ENCODE results near the gene ERC2.

ERC2 gene

DNA sequence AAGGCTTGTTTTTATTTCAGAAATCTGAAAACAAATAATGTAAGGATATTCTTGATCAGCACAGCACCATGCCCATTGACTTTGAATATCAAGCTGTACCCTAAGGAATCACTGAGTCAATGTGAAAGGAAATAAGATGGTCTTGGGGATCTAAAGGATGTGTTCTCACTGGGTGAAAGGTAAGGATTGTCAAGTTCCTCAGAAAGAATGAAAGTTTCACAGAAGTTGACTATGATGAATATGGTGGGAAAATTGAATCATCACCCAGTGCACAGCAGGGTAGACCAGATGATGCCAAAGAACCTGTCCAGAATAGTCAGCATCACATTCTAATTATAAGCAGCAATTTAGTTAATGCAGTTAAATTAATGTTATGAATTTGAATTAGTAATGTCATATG lies 16.2 kb downstream of the ERC2 start:
- TF ChIP-seq, protein P1, sequence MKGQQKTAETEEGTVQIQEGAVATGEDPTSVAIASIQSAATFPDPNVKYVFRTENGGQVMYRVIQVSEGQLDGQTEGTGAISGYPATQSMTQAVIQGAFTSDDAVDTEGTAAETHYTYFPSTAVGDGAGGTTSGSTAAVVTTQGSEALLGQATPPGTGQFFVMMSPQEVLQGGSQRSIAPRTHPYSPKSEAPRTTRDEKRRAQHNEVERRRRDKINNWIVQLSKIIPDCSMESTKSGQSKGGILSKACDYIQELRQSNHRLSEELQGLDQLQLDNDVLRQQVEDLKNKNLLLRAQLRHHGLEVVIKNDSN (IDR thresholded peaks at IDR 0.05), result no peak
- TF ChIP-seq NFIC (IDR thresholded peaks at IDR 0.05), result no peak
- TF ChIP-seq TCF12 (IDR thresholded peaks at IDR 0.05; ENCODE audit: low read depth), result no peak
- TF ChIP-seq CEBPB (IDR thresholded peaks at IDR 0.05), result no peak
- no peak for TF ChIP-seq TEAD4 (IDR thresholded peaks at IDR 0.05)
- no peak for TF ChIP-seq ZBTB7A (IDR thresholded peaks at IDR 0.05; ENCODE audit: low read depth)
- TF ChIP-seq FOXM1 (IDR thresholded peaks at IDR 0.05; ENCODE audit: borderline replicate concordance, low read depth), result no peak
- no peak for TF ChIP-seq TAF1 (IDR thresholded peaks at IDR 0.05; ENCODE audit: low read depth)
- no peak for TF ChIP-seq EP300 (IDR thresholded peaks at IDR 0.05; ENCODE audit: borderline replicate concordance)

GRCh38 chr3:56443372-56443771 lies 24.9 kb downstream of the ERC2 start:
- TF ChIP-seq REST (IDR thresholded peaks at IDR 0.05; ENCODE audit: low read depth) (no peak), TEAD4 (IDR thresholded peaks at IDR 0.05) (no peak), CREB1 (IDR thresholded peaks at IDR 0.05; ENCODE audit: low read depth) (no peak), EGR1 (IDR thresholded peaks at IDR 0.05) (no peak), RAD21 (IDR thresholded peaks at IDR 0.05; ENCODE audit: low read depth) (no peak), EP300 (IDR thresholded peaks at IDR 0.05; ENCODE audit: borderline replicate concordance) (no peak), CEBPB (IDR thresholded peaks at IDR 0.05) (no peak), NFIC (IDR thresholded peaks at IDR 0.05) (no peak), TCF12 (IDR thresholded peaks at IDR 0.05; ENCODE audit: low read depth) (no peak)

DNA sequence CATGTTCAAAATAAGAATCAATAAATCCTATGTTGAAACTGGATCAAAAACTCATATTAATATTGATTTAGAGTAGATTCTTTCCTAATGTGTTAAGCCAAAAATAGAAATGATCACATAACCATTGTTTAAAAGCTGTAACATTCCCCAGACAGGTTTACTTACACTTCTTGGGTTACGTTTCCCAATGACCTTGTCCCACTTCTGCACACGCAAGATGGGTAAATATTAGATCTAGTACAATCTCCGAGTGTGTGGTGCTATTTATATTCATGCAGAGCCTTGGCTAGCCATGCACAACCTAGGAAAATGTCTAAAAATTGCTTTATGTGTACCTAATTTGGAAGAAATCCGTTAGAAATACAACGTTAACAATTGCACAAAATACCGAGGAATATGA lies 39.6 kb downstream of the ERC2 start:
- TF ChIP-seq EP300 (IDR thresholded peaks at IDR 0.05; ENCODE audit: borderline replicate concordance), result no peak
- no peak for TF ChIP-seq TEAD4 (IDR thresholded peaks at IDR 0.05)
- no peak for TF ChIP-seq YY1 (IDR thresholded peaks at IDR 0.05; ENCODE audit: low read depth)
- TF ChIP-seq CREB1 (IDR thresholded peaks at IDR 0.05; ENCODE audit: low read depth), result no peak
- TF ChIP-seq, protein P1 (IDR thresholded peaks at IDR 0.05), result no peak
- TF ChIP-seq ZBTB7A (IDR thresholded peaks at IDR 0.05; ENCODE audit: low read depth), result no peak
- no peak for TF ChIP-seq EGR1 (IDR thresholded peaks at IDR 0.05)
- no peak for TF ChIP-seq FOXM1 (IDR thresholded peaks at IDR 0.05; ENCODE audit: borderline replicate concordance, low read depth)

DNA sequence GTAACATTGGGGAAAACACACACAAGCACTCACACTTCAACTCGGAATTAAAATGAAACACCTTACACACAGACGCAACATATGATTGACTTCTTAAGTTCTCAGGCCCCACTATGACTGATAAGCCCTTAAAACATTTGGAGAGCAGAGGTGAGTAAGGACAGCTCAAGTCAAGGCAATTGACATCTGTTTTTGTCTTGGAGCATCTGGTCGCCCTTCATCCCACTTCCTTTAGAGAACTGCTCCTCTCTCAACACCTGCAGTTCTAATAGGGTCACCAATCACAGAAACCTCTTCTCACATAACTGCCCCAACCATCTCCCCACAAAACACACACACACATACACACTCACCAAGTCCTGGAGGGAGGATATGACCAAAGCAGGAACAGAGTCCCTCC lies 43.4 kb downstream of the ERC2 start:
- TF ChIP-seq FOXM1 (IDR thresholded peaks at IDR 0.05; ENCODE audit: borderline replicate concordance, low read depth) (no peak), NFIC (IDR thresholded peaks at IDR 0.05) (no peak), EP300 (IDR thresholded peaks at IDR 0.05; ENCODE audit: borderline replicate concordance) (no peak), TEAD4 (IDR thresholded peaks at IDR 0.05) (no peak), TAF1 (IDR thresholded peaks at IDR 0.05; ENCODE audit: low read depth) (no peak), MAX (IDR thresholded peaks at IDR 0.05) (no peak), YY1 (IDR thresholded peaks at IDR 0.05; ENCODE audit: low read depth) (no peak), EGR1 (IDR thresholded peaks at IDR 0.05) (no peak), ZBTB7A (IDR thresholded peaks at IDR 0.05; ENCODE audit: low read depth) (no peak), RAD21 (IDR thresholded peaks at IDR 0.05; ENCODE audit: low read depth) (no peak), TCF12 (IDR thresholded peaks at IDR 0.05; ENCODE audit: low read depth) (no peak), REST (IDR thresholded peaks at IDR 0.05; ENCODE audit: low read depth) (no peak), CEBPB (IDR thresholded peaks at IDR 0.05) (no peak), CREB1 (IDR thresholded peaks at IDR 0.05; ENCODE audit: low read depth) (no peak)
- TF ChIP-seq, protein P1 (IDR thresholded peaks at IDR 0.05), result no peak

GRCh38 chr3:56424336-56424735 lies 43.9 kb downstream of the ERC2 start:
- TF ChIP-seq MAX (IDR thresholded peaks at IDR 0.05) (no peak), FOXM1 (IDR thresholded peaks at IDR 0.05; ENCODE audit: borderline replicate concordance, low read depth) (no peak)

DNA sequence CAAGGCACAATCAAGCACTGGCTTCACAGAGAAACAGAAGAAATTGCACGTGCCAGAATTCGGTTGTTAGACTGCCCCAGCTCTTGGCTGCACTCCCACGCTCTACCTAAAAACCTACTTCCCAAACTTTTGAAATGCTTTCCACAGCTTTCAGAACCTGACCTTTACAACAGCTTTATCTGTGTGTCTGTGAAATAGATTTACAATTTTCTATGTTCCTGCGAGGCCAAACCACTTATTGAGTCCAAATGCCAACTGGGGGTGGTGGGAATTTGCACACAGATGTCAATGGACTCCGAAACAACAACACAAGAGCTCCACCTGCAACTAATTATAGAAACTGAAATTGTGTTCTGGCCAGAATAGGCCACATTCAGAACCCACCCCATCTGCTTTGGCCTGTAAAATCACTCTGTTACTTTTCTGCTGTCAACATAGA lies 44.6 kb downstream of the ERC2 start:
- no peak for TF ChIP-seq YY1 (IDR thresholded peaks at IDR 0.05; ENCODE audit: low read depth)
- TF ChIP-seq, protein P1 (IDR thresholded peaks at IDR 0.05), result no peak
- TF ChIP-seq NFIC (IDR thresholded peaks at IDR 0.05), result no peak
- TF ChIP-seq TCF12 (IDR thresholded peaks at IDR 0.05; ENCODE audit: low read depth), result no peak
- no peak for TF ChIP-seq CEBPB (IDR thresholded peaks at IDR 0.05)
- TF ChIP-seq EGR1 (IDR thresholded peaks at IDR 0.05), result no peak
- no peak for TF ChIP-seq FOXM1 (IDR thresholded peaks at IDR 0.05; ENCODE audit: borderline replicate concordance, low read depth)
- no peak for TF ChIP-seq TEAD4 (IDR thresholded peaks at IDR 0.05)
- TF ChIP-seq CREB1 (IDR thresholded peaks at IDR 0.05; ENCODE audit: low read depth), result no peak
- no peak for TF ChIP-seq TAF1 (IDR thresholded peaks at IDR 0.05; ENCODE audit: low read depth)
- no peak for TF ChIP-seq ZBTB7A (IDR thresholded peaks at IDR 0.05; ENCODE audit: low read depth)

All from Ishikawa (cell line).